BLaER1 (cell line): ENCODE results near the gene ZNF394.

Experiments used
- H3K27ac ChIP-seq: shearing (Covaris generic); formaldehyde crosslinking; 2 replicates; pipeline ENCODE4 v1.8.1; 2022
- H3K27me3 ChIP-seq: shearing (Covaris generic); formaldehyde crosslinking; 2 replicates; pipeline ENCODE4 v1.8.1; 2022
- H3K36me3 ChIP-seq: shearing (Covaris generic); formaldehyde crosslinking; 2 replicates; pipeline ENCODE4 v1.8.1; 2022
- H3K4me1 ChIP-seq: shearing (Covaris generic); formaldehyde crosslinking; 2 replicates; pipeline ENCODE4 v1.8.1; 2022
- H3K4me2 ChIP-seq: shearing (Covaris generic); formaldehyde crosslinking; 2 replicates; pipeline ENCODE4 v1.8.1; 2022
- H3K4me3 ChIP-seq: shearing (Covaris generic); formaldehyde crosslinking; 2 replicates; pipeline ENCODE4 v1.8.1; 2022
- H3K9ac ChIP-seq: shearing (Covaris generic); formaldehyde crosslinking; 2 replicates; pipeline ENCODE4 v1.8.1; 2022
- H3K9me3 ChIP-seq: shearing (Covaris generic); formaldehyde crosslinking; 2 replicates; pipeline ENCODE4 v1.8.1; 2022
- H4K20me1 ChIP-seq: shearing (Covaris generic); formaldehyde crosslinking; 2 replicates; pipeline ENCODE4 v1.8.1; 2022
- Cebpa-rat ChIP-seq: shearing (Covaris generic); IDR thresholded peaks from 2 replicates; pipeline ENCODE4 v1.8.1; 2022

ZNF394 gene

DNA sequence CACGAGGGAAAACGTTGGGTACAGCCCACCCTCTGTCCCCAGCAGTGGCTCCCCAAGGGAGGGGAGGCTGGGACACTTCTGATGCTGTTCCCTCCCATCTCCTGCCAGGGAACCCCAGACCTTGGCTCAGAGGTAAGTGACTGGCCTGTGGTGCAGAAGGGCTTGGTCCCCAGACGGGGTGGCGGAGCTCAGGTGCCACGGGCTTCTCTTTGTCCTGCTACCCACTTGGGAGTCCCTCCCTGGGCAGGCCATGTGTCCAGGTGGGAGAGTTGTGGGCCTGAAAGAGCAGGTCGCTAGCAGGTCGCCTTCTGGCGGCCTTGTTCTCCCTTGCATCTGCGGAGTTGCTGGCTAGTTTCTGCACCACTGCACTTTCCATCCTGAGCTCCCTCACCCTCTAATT, 44.2 kb downstream of the ZNF394 start:
- H3K9ac ChIP-seq = no peak overlapping the region
- TF ChIP-seq Cebpa-rat = no peak
- H3K4me3 ChIP-seq = no peak overlapping the region
- no peaks in the 10 kb centered on the region for H3K27me3 ChIP-seq
- H3K27ac ChIP-seq = no peak overlapping the region
- no peak overlapping the region for H3K4me2 ChIP-seq
- peaks cover 100% of the 10 kb centered on the region for H4K20me1 ChIP-seq
- H3K36me3 ChIP-seq = peaks cover 100% of the 10 kb centered on the region
- peaks cover 6% of the 10 kb centered on the region for H3K4me1 ChIP-seq
- no peaks in the 10 kb centered on the region for H3K9me3 ChIP-seq

- Histone ChIP-seq H3K9me3 (no peaks in the 10 kb centered on the region), H4K20me1 (peaks cover 100% of the 10 kb centered on the region)
- TF ChIP-seq Cebpa-rat = no peak
These were observed 47.0 kb downstream of the ZNF394 start for GRCh38 chr7:99453105-99453504.

DNA sequence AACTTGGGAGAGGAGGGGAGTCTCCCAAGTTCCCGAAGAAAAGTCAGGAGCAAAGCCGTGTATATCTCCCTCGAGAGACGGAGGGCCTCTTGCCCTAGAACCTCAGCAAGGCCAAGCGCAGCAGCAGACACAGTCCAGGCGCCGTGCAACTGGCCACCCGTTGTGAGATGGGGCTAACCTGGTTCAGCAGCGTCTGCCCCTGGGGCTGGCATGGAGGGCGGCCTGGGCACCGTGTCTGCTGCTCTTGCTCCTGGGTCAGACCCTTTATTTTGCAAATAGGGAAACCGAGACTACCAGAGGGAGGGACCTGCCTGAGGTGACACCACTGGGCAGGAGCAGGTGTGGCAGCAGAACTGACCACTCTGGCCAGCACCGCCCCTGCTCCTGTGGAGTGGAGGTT, 47.5 kb downstream of the ZNF394 start:
- Histone ChIP-seq H3K9me3 (no peaks in the 10 kb centered on the region), H3K9ac (no peak overlapping the region), H3K4me3 (no peak overlapping the region), H4K20me1 (peaks cover 100% of the 10 kb centered on the region), H3K27ac (no peak overlapping the region), H3K4me1 (no peaks in the 10 kb centered on the region), H3K4me2 (no peak overlapping the region), H3K27me3 (no peaks in the 10 kb centered on the region), H3K36me3 (peaks cover 100% of the 10 kb centered on the region)
- no peak for TF ChIP-seq Cebpa-rat

More at GRCh38 chr7:99453105-99453504, 47.0 kb downstream of the ZNF394 start:
- Histone ChIP-seq H3K4me3 (no peak overlapping the region), H3K9ac (no peak overlapping the region), H3K27me3 (no peaks in the 10 kb centered on the region), H3K4me2 (no peak overlapping the region), H3K4me1 (no peaks in the 10 kb centered on the region), H3K36me3 (peaks cover 100% of the 10 kb centered on the region), H3K27ac (no peak overlapping the region)

GRCh38 chr7:99451936-99452335, 48.1 kb downstream of the ZNF394 start:
- Histone ChIP-seq H3K36me3 (peaks cover 100% of the 10 kb centered on the region), H3K27me3 (no peaks in the 10 kb centered on the region), H3K4me1 (no peaks in the 10 kb centered on the region), H3K9ac (no peak overlapping the region), H3K27ac (no peak overlapping the region), H3K9me3 (no peaks in the 10 kb centered on the region), H4K20me1 (peaks cover 94% of the 10 kb centered on the region), H3K4me3 (no peak overlapping the region), H3K4me2 (no peak overlapping the region)
- TF ChIP-seq Cebpa-rat = no peak

DNA sequence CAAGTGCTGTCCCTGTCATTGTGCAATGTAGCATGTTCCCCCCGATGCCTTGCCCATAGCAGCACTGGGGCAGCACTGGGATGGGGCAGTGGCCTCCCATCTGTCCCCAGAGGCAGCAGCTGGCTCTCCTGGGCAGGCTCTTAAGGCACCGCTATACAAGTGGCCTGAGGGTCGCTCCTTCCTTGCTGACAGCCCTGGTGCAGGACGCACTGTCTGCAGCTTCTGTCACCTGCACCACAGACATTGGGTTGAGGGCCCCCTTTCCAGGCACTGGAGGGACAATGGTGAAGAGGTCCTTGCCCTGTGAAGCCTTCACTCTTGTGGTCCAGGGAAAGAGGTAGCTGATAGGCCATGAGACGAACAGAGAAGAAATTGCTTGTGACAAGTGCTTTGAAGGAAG, 50.8 kb downstream of the ZNF394 start:
- TF ChIP-seq Cebpa-rat = no peak
- H3K4me3 ChIP-seq = no peak overlapping the region
- H3K9ac ChIP-seq = no peak overlapping the region
- H3K4me2 ChIP-seq = no peak overlapping the region
- H3K27ac ChIP-seq = no peak overlapping the region
- H3K9me3 ChIP-seq = no peaks in the 10 kb centered on the region
- H3K36me3 ChIP-seq = peaks cover 100% of the 10 kb centered on the region
- H3K4me1 ChIP-seq = no peaks in the 10 kb centered on the region
- H4K20me1 ChIP-seq = peaks cover 88% of the 10 kb centered on the region
- no peaks in the 10 kb centered on the region for H3K27me3 ChIP-seq

GRCh38 chr7:99448855-99449254, 51.2 kb downstream of the ZNF394 start:
- H3K9me3 ChIP-seq = no peaks in the 10 kb centered on the region
- H3K4me1 ChIP-seq = no peaks in the 10 kb centered on the region
- H3K36me3 ChIP-seq = peaks cover 100% of the 10 kb centered on the region
- no peak for TF ChIP-seq Cebpa-rat
- H3K9ac ChIP-seq = no peak overlapping the region
- H3K27me3 ChIP-seq = no peaks in the 10 kb centered on the region
- H4K20me1 ChIP-seq = peaks cover 85% of the 10 kb centered on the region
- H3K4me2 ChIP-seq = no peak overlapping the region
- H3K4me3 ChIP-seq = no peak overlapping the region
- H3K27ac ChIP-seq = no peak overlapping the region

DNA sequence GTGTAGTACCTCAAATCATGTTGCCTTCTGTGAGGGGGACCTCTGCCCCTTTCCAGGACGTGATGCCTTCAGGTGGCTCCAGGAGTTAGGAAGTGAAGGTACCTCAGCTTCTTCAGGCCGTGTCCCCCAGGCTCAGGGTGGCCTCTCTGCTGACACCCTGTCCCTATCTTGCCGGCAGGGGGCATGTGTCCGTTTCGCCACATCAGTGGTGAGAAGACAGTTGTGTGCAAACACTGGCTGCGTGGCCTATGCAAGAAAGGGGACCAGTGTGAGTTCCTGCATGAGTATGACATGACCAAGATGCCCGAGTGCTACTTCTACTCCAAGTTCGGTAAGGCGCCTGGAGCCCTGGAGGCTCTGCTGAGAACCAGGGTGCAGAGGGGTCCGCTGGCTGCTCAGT, 52.1 kb downstream of the ZNF394 start:
- Histone ChIP-seq H3K4me1 (no peaks in the 10 kb centered on the region), H3K27me3 (no peaks in the 10 kb centered on the region), H4K20me1 (peaks cover 76% of the 10 kb centered on the region), H3K4me2 (no peak overlapping the region), H3K4me3 (no peak overlapping the region), H3K9ac (no peak overlapping the region), H3K36me3 (peaks cover 100% of the 10 kb centered on the region), H3K27ac (no peak overlapping the region), H3K9me3 (no peaks in the 10 kb centered on the region)
- no peak for TF ChIP-seq Cebpa-rat

- peaks cover 99% of the 10 kb centered on the region for H3K36me3 ChIP-seq
These were observed 54.0 kb downstream of the ZNF394 start for GRCh38 chr7:99446096-99446495.

More at GRCh38 chr7:99446096-99446495, 54.0 kb downstream of the ZNF394 start:
- Histone ChIP-seq H3K9ac (no peak overlapping the region), H4K20me1 (peaks cover 70% of the 10 kb centered on the region), H3K27me3 (no peaks in the 10 kb centered on the region), H3K27ac (no peak overlapping the region), H3K9me3 (no peaks in the 10 kb centered on the region), H3K4me3 (no peak overlapping the region), H3K4me1 (no peaks in the 10 kb centered on the region), H3K4me2 (no peak overlapping the region)
- no peak for TF ChIP-seq Cebpa-rat
